ENCODE results near the gene TULP4.

DNA sequence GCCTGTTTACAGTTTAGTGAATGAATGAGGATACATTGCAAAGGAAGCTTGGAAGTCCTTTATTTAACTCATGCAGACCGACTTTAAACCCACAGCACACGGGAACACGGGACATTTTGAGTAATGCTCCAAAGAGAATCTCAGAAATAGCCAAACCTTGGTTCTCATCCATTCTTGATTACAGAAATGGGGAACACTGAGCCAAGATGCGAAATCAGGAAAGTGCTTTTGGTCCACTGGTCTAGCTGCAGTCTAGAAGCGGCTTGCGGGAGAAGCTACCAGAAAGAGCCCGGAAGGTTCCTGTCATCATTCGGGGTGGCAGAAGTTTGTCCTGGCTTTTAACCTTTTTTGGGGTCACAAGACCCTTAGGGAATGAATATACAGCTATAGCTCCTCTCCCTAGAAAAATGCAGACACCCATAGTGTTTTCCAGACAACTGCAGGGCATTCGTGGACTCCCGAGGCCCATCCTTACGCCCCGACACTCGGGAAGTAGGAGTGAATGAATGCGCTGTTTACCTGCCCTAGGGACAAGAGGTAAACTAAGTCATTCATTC is 247.2 kb downstream of the TULP4 start:
- TF ChIP-seq, protein P1, sequence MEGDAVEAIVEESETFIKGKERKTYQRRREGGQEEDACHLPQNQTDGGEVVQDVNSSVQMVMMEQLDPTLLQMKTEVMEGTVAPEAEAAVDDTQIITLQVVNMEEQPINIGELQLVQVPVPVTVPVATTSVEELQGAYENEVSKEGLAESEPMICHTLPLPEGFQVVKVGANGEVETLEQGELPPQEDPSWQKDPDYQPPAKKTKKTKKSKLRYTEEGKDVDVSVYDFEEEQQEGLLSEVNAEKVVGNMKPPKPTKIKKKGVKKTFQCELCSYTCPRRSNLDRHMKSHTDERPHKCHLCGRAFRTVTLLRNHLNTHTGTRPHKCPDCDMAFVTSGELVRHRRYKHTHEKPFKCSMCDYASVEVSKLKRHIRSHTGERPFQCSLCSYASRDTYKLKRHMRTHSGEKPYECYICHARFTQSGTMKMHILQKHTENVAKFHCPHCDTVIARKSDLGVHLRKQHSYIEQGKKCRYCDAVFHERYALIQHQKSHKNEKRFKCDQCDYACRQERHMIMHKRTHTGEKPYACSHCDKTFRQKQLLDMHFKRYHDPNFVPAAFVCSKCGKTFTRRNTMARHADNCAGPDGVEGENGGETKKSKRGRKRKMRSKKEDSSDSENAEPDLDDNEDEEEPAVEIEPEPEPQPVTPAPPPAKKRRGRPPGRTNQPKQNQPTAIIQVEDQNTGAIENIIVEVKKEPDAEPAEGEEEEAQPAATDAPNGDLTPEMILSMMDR (IDR thresholded peaks at IDR 0.05 in 8 of 11, conservative IDR thresholded peaks at IDR 0.05 in 3 of 11): no peak
- TF ChIP-seq POLR2A (IDR thresholded peaks at IDR 0.05): no peak
